ENCODE data around the gene METTL23.
"Not testable (repeated sequence)": the region's sequence is repeated elsewhere in the genome, so short reads cannot be mapped to it uniquely, and the experiment has no call there.

METTL23 gene

DNA sequence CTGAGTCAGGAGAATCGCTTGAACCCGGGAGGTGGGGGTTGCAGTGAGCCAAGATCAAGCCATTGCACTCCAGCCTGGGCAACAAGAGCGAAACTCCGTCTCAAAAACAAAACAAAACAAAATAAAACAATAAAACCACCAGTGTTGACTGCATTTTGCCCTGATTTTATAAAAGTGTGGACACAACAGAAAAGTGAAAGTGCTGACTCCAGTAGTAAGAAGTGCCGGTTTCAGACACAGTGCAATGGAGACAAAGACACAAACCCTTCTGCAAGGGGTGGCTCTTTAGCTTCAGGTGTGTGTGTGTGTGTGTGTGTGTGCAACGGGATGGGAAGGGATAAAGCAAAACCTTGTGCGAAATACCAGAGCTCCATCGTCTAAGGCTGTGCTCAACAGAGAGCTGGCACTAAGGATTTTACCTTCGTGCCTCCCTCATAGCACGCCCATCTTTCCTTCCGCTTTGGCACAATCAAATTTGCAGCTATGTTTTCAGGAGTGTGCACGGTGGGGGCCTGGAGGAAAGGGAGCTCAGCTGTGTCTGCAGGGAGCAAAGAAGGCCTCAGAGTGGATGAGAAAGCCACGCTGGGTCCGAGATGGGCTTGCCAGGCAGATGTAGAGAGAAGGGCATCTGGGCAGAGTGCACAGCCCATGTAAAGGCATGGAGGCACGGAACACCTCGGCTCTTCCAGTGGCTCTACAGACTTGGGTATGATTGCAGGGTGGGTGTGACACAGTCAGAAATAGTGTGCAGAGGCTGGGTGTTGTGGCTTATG is 31.4 kb upstream of the METTL23 start:
- DNase-seq (ENCODE audit: low spot score): no peak

DNA sequence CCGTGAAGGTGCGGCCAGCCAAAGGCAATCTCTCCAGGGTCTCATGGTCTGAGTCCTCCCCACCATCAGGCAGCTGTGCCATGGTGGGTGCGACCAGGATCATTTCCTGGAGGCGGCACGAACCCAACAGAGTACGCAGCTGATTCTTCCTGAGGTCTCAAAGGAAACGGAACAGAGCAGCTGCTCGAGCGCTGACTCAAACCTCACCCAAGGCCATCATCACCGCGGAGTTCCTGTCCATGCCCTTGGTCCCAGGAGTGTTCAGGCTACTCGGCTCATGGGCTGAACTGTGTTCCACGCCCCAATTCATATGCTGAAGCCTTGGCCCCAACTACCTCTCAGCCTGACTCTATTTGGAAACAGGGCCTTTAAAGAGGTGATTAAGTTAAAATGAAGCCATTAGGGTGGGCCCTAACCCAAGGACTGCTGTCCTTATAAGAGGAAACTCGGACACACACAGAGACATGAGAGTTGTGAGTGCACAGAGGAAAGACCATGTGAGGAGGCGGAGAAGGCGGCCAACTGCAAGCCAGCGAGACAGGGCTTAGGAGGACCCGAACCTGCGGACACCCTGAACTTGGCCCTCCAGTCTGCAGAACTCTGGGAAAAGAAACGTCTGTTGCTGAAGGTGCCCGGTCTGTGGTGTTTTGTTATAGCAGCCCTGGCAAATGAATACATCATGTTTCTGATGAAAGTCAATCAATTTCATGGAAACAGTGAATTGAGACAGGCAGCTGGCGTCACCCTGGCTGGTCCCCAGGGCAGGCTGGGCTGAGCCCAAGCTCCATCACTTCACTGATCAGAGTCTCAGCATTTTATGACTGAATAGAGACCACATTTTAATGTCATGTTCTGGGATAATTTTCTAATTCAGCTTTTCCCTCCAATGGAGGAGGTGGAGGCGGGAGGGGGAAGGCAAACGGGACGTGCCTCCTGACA is 29.6 kb upstream of the METTL23 start:
- no peak for DNase-seq (ENCODE audit: low spot score)

DNA sequence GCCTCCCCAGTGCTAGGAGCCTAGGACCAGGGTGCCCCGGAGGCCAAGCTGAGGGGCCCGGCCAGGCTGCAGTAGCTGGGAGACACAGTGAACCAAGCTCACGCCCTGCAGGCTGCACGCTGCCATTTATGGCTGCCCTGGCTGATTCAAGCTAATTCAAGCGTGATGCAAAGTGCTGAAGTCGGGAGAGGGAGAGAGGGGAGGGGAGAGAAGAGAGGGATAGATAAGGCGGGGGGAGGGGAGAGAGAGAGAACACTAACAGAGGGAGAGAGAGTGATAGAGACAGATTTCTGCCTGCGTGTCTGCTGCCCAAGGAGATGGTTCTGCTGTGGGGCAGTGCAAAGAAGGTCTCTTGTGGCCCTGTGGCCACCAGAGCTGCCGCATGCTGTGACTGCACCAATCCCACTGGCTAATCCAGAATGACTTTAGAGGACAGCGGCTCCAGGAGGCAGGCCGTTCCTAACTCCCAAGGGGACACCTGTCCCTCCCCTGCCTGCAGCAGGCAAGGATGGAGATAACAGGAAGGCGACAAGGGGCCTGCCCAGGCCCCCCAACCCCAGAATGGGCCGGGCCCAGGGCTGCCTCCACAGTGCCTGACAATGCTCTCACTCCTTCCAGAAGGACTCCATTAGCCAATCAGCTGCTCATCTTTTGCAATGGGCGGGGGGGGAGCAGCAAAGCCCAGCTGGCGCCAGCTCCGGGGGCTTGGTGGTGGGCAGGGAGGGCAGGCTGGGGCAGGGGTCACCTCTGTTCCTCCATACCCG is 28.8 kb upstream of the METTL23 start:
- peak; percentile 45 for DNase-seq (ENCODE audit: low spot score)

DNA sequence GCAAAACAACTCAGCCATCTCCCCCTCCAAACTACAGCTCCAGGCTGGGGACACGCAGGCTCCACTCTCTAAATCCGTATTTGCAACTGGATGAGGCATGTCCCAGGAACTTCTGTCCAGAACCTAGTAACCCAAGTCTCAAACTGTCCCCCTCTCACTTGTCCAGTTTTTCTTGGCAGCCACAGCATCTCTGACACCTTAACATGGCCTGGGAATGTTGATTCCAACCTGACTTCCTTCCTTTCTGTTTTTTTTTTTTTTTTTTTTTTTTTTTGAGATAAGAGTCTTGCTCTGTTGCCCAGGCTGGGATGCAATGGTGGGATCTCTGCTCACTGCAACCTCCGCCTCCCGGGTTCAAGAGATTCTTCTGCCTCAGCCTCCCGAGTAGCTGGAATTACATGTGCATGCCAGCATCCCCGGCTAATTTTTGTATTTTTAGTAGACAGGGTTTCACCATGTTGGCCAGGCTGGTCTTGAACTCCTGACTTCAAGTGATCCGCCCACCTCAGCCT is 28.1 kb upstream of the METTL23 start:
- DNase-seq (ENCODE audit: low spot score): not testable (repeated sequence)

DNA sequence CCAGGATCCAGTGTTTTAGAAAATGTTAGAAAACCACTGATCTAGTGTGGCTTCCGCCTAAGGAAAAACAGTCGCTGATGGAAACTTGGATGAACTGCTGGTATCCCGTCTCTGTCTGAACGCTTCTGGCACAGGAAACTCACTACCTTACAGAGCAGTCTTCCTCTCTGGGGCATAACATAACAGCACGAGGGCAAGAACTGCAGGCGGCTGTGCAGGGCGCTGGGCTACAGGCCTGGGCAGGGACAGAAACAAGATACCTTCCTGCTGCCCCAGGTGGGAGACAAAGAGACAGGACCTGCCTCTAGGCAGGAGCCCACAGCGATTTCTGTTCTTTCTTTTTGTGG is 26.4 kb upstream of the METTL23 start:
- no peak for DNase-seq (ENCODE audit: low spot score)

DNA sequence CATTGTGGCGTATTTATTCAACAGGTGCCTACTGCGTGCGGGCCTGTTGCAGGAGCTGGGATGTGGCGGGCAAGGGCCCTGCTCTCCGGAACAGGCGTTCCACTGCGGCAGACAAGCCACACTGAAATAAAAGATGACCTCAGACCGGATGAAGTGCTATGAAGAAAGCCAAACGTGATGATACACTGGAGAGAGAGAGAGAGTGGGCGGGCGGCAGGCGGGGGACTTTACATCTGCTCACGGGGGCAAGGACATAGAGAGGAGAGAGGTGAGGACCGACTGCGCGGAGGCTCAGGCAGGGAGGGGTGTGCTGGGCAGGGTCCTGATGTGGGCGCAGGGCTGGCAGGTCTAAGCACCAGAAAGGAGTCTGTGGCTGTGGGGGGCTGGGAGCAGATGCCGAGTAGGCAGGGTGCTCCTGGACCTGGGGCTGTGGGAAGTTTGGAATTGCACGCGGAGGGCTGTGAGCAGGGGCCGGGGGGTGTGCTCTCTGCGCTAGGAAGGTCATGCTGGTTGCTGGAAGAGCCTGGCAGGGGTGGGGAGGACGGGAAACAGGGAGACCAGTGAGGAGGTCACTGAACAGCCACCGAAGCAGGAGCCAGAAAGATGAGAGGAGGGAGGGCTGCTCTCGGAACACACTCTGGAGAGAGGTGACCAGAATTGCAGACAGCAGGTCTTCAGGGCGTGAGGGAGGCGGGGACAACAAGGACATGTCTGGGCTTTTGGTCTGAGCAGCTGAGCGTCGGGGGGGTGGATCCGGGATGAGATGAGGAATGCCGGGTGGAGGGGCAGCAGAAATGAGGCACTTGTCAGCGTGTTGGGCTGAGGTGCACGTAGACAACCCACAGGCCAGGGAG is 25.8 kb upstream of the METTL23 start:
- DNase-seq (ENCODE audit: low spot score): peak; percentile 67

DNA sequence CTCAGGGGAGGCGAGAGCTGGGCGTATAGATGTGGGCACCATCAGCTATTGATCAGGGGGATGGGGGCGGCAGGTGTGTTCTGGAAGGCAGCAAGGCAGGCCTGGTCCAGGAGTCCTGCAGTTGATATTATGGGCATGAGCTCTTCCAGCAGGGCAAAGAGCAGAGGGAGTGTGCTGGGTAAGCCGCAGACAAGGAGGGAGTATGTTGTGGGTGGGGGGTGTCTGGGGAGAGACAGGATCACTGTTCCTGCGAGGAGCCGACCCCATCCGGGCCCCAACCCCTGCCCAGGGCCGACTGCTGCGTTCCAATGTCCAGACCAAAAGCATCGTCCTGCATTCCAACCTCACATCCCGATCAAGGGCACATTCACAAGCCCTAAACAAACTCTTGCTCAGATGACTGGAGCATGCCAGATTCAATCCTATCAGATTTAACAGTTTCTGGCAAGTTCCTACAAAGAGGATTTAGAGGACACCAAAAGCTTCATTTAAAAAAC is 25.1 kb upstream of the METTL23 start:
- no peak for DNase-seq (ENCODE audit: low spot score)

DNA sequence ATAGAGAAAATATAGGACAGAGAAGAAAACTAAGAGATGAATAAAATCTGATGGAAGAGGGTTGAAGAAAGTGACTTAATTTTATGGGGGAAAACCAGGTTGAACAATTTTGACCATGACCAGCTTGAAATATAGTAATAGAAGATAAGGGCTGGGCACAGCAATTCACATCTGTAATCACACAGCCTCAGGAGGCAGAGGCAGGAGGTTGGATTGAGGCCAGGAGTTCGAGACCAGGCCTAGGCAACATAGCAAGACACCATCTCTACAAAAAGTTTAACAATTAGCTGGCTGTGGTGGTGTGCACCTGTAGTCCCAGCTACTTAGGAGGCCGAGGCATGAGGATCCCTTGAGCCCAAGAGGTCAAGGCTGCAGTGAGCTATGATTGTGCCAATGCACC is 24.6 kb upstream of the METTL23 start:
- DNase-seq (ENCODE audit: low spot score): no peak

DNA sequence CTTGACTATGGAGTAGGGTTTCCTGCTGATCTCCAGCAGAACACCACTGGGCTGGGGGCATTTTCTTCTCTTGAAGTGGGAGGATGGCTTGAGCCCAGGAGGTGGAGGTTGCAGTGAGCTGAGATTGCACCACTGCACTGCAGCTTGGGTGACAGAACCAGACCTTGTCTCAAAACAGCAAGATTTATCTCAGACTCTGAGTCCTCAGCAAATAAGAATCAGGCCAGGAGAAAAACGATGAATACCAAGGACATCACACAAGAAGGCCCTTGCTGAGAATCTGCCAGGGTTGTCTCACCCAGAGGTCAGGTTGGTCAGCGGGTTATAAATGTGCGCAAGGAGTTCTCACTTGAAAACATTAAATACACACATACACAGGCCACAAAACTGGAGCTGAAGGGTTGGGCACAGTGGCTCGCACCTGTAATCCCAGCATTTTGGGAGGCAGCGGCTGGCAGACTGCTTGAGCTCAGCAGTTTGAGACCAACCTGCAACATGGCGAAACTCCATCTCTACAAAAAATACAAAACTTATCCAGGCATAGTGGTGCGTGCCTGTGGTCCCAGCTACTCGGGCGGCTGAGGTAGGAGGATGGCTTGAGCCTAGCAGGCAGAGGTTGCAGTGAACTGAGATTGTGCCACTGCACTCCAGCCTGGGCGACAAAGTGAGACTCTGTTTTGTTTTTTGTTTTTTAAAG is 23.6 kb upstream of the METTL23 start:
- DNase-seq (ENCODE audit: low spot score): no peak

DNA sequence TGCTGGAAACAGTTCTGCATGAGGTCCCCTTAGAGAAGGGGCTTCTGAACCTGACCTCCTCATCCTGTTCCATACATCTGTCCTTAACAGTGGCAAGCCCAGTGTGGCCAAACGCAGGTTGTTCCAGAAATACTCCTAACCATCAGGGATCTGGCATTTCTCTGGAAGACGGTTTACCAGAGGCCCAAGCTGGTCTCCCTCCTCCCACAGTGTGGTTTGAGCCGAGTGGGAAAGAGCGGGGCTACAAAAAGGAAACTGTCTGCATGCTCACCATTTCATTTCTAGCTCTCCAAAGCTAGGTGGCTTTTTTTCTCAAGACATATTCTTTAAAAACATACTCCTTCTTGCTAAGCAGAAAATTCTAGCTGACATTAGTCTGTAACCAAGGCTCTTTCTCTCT is 21.8 kb upstream of the METTL23 start:
- no peak for DNase-seq (ENCODE audit: low spot score)

DNA sequence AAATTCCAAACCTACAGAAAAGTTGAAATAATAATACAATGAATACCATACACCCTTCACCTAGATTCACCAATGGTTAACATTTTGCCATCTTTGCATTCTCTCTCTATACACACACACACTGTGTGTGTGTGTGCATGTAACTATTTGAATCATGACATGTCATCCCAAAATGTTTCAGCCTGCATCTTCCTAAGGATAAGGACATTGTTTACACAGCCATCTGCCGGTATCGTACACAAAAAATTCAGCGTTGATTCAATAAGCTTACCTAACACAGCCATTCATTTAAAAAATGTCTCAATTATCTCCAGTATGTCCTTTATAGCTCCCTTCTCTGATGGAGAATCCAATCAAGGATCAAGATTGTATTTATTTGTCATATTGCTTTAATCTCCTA is 19.8 kb upstream of the METTL23 start:
- DNase-seq (ENCODE audit: low spot score): no peak

DNA sequence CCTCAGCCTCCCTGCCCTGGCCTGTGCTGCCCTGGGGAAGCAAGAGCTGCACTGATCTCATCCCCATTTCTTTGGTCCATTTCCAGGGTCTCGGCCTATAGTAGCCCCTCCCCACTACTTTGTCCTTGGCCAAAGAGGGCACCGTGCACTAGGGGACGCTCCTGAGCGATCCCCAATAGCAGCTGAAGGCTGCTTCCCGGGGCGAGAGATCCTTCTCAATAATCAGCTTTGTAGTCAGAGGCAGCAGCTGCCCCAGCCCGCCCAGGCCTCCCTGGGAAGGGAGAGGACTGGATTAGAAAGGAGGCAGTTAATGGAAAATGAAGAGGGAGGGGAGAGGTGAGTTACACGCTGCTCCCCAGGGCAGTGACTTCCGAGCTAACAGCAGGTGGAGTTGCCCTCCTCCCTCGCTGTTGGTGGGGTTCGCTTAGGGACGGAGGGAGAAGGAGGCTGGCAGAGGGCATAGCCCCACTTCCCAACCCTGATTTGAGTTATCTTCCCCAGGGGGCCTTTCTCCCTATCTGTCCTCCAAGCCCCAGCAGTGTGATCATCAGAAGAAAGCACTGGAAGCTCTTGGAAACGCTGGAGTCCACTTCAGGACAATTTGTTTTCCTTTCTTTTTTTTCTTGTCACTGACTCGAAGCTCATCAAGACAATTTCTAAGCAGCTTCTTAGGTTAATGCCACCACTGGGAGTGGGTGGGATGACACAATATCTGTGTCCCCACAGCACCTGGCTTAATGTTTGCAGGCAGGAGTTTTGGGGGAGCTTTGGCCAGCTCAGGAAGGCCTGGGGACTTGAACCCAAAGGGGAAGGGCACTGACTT is 18.4 kb upstream of the METTL23 start:
- DNase-seq (ENCODE audit: low spot score): peak; percentile 47

DNA sequence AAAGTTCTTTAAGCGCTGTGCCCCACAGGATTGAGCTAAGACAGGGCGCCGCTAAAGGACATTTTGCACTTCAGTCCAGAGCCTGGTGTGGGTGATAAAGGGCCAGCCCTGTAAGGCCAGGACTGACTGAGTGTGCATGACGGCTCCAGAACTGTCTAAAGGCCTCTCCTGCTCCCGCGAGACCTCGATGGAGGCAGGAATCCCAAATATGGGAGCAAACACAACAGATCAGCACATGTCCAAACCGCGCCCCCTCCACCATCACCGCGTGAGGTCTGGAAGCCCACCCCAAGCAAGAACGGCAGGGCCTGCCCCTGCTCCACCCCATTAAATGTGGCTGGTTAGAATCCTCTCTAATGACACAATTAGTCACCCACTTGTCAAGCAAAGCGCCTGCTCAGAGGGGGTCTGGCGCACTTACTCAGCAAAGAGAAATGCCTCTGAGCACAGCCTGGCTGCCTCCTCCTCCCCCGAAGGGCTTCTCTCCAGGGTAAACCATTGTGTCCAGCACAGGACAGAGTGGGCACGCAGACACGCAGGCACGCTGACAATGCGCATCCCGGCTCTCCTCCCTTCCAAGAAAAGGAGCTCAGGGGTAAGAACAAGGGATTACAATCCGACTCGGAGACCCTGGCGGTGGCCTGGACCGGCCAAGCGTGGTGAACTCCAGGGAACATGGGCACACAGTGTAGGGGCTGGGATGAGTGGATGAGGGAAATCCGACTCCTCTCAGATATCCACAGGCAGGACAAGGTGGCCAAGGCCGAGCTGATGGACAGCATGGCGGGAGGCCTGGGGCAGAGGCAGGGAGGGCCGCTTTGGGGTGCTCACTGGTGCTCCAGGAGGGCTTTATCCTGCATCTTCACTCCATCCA is 17.3 kb upstream of the METTL23 start:
- peak; percentile 83 for DNase-seq (ENCODE audit: low spot score)

DNA sequence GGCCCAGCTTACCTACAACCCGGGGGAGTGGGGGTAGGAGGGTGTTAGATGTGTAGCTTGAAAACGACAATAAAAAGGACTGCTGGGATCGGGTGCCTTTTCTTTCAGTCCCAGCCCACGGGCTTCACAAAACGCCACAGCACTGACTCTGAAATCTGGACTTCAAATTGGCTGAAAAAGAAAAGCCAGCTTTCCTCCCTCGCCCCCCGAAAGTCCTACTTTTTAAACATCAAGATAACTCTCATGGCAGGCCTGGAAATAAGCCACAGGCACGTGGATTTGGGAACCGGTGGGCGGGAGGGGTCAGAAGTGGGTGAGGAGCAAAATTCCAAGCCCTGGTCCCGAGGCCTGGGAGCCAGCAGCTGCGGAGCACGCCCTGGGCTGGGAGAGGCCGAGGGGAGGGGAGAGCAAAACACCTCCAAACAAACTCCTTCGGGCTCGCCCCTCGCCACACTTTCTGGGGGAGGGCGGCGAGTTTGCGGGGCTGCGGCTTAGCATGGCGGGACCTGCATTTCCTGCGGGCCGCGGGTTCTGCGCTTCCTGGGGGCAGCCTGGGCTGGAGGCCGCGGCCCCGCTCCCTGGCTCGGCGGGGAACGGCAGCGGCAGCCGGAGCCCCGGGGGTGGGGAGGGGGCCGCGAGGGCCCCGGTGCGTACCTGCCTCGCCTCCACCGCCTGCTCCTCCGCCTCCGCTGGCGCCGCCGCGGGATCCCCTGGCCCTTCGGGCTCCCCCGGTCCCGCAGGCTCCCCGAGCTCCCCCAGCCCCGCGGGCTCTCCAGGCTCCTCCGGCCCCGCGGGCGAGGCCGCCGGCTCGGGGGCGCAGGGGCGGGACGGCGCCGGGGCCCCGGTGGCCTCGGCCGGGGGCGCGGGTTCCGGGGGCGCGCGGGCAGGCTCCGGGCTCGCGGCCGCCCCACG is 16.4 kb upstream of the METTL23 start:
- not testable (repeated sequence) for DNase-seq (ENCODE audit: low spot score)

DNA sequence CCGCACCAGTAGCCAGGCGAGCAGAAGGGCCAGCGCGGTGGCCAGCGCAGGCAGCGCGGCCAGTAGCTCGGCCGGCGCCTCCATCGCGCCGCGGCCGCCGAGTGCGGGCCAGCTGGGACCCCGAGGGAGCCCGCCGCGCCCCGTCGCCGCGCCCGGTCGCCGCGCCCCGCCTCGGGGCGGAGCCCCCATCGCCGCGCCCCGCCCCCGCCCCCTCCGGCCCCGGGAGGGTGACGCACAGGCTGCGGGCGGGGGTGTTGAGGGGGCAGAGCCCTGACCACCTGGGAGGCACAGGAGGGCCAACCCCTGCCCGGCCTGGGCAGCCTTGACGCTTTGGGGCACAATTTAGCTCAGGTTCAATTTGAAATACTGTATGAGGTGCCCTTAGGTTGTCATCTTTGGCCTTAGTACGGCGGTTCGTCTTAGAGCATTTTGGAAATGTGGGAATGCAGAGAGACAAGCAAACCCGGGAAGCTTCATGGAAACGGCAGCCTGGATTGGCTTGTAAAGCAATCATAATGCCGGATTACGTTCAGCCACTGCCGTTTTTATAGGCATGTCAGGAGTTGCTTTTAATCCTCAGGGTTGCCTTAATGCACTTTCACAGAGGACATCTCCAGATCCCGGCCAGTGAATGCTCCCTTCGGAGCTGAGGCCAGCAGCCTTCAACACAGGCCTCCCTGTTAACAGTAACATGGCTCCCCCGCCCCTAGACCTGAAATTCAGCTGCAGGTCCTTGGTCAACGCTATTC is 15.6 kb upstream of the METTL23 start, which contains the start of gene MXRA7:
Gene MXRA7, minus strand, starts transcription at position 103 of the 749 bp plus-strand sequence. Its CDS starts 19 bp downstream, at position 84.
- peak; percentile 75 for DNase-seq (ENCODE audit: low spot score)

DNA sequence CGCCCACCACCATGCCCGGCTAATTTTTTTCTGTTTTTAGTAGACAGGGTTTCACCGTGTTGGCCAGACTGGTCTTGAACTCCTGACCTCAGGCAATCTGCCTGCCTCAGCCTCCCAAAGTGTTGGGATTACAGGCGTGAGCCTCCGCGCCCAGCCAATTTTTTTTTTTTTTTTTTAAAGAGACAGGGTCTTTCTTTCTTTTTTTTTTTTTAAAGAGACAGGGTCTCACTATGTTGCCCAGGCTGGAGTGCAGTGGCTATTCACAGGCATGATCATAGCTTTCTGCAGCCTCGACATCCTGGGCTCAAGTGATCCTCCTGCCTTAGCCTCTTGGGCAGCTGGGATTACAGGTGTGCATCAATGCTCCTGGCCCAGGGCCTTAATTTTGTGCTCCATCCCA is 14.3 kb upstream of the METTL23 start:
- not testable (repeated sequence) for DNase-seq (ENCODE audit: low spot score)

DNA sequence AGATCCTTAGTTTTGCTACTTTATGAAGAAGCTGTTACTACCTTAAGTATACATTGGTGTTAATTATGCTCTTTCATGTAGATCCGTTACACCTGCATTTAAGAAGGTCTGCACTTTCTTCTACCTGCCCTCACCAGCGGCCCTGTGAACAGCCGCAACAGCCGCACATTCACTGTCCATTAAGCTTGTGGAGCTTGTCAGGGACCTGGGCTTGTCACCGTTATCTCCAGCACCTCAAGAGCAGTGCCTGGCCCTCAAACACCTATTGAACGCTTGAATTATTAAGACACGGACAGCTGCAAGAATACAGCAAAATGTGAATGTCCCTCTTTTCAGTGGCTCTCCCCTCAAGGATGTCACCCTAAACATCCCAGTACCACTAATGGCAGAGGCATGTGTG is 12.9 kb upstream of the METTL23 start:
- no peak for DNase-seq (ENCODE audit: low spot score)

Data from cerebellar cortex (tissue), 1 donor.